MM.1S (cell line): Measurements from ENCODE around the gene FNDC5.

Experiments used
- CTCF ChIP-seq: fragments of 300-600 bp; sonication (generic); IDR thresholded peaks from 2 replicates; pipeline ENCODE4 v1.5.1; 2016; ENCODE audit warnings: antibody characterized with exemption, low read length, mixed read lengths
- EZH2phosphoT487 ChIP-seq: fragments of 300-600 bp; sonication (generic); IDR thresholded peaks from 2 replicates; pipeline ENCODE4 v1.6.1; 2018; ENCODE audit warnings: antibody characterized with exemption, low read length

GRCh38 chr1:32818804-32819541 lies 51.7 kb downstream of the FNDC5 start:
- TF ChIP-seq CTCF (no peak), EZH2phosphoT487 (no peak)
